ENCODE measurements around the gene FABP3.

The FABP3 gene

DNA sequence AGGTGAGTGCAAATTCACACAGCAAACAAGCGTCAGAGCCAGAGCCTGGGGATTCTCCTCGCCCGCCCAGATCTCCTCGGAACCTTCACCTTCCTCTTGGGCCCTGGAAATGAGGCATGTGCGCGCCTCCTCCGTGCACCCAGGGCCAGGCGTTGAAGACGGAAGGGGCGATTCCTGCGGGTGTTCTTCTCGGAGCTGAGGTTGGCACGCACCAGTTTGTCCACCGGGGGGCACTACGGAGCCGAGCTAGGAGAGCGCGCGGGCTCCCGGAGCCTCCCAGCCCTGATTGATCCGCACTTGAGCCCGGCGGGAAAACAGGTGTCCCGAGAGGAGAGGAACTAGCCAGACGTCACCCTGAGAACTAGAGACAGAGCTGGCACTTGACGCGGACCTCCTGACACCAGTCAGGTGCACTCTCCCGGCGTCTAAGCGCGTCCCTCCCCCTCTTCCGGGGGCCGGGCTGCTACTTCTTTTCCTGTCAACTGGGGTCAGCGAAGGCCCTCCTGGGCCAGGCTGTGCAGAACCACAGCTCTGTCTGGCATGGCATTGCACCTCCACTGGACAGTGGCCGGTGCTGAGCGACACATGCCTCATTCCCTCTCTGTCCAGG is 21.8 kb upstream of the FABP3 start (continued):
- no peak for TF ChIP-seq ZNF157 (tag by site-specific recombination; IDR thresholded peaks at IDR 0.05)
- no peak for TF ChIP-seq SALL2 (tag by site-specific recombination; IDR thresholded peaks at IDR 0.05; ENCODE audit: borderline replicate concordance)
- TF ChIP-seq ZNF548 (tag by site-specific recombination; IDR thresholded peaks at IDR 0.05): no peak
- TF ChIP-seq ZNF16 (tag by site-specific recombination; IDR thresholded peaks at IDR 0.05; ENCODE audit: low read depth): no peak
- peak; percentile 93 for TF ChIP-seq CTCF (tag by site-specific recombination; IDR thresholded peaks at IDR 0.05)
- no peak for TF ChIP-seq KLF1 (tag by site-specific recombination; IDR thresholded peaks at IDR 0.05)
- TF ChIP-seq IKZF3 (tag by site-specific recombination; IDR thresholded peaks at IDR 0.05): peak; percentile 95
- no peak for TF ChIP-seq ZNF214 (tag by site-specific recombination; IDR thresholded peaks at IDR 0.05; ENCODE audit: borderline replicate concordance)
- TF ChIP-seq MEIS1 (CRISPR knock-in tag; IDR thresholded peaks at IDR 0.05; ENCODE audit: borderline replicate concordance): no peak
- TF ChIP-seq ZNF510 (tag by site-specific recombination; IDR thresholded peaks at IDR 0.05; ENCODE audit: insufficient replicate concordance): no peak
- 0 out of 2 replicates have a peak, but pooled peaks have one; percentile 42 for TF ChIP-seq BCL11A (tag by site-specific recombination; IDR thresholded peaks at IDR 0.05; ENCODE audit: low read depth)
- TF ChIP-seq ZNF555 (tag by site-specific recombination; conservative IDR thresholded peaks at IDR 0.05): no peak
- no peak for TF ChIP-seq MZF1 (tag by site-specific recombination; IDR thresholded peaks at IDR 0.05; ENCODE audit: borderline replicate concordance)
- peak; percentile 51; the same call in 1 of the 2 replicates for TF ChIP-seq ZNF24 (tag by site-specific recombination; IDR thresholded peaks at IDR 0.05)
- no peak for TF ChIP-seq ZNF274 (IDR thresholded peaks at IDR 0.05; ENCODE audit: low read length)
- TF ChIP-seq ZNF274 (tag by site-specific recombination; IDR thresholded peaks at IDR 0.05; ENCODE audit: borderline replicate concordance): no peak
- no peak for TF ChIP-seq ZNF626 (tag by site-specific recombination; IDR thresholded peaks at IDR 0.05)
- TF ChIP-seq ZNF426 (tag by site-specific recombination; IDR thresholded peaks at IDR 0.05): no peak
- TF ChIP-seq ZBTB17 (tag by site-specific recombination; IDR thresholded peaks at IDR 0.05): peak; percentile 85
- no peak for TF ChIP-seq ZNF561 (tag by site-specific recombination; IDR thresholded peaks at IDR 0.05; ENCODE audit: borderline replicate concordance)
- no peak for TF ChIP-seq ELK4 (IDR thresholded peaks at IDR 0.05; ENCODE audit: borderline replicate concordance, low read depth, low read length)
- TF ChIP-seq ZNF174 (tag by site-specific recombination; IDR thresholded peaks at IDR 0.05): no peak
- TF ChIP-seq ZNF621 (tag by site-specific recombination; IDR thresholded peaks at IDR 0.05): no peak
- no peak for TF ChIP-seq SETDB1 (IDR thresholded peaks at IDR 0.05; ENCODE audit: insufficient read length, low read length)
- TF ChIP-seq OSR2 (tag by site-specific recombination; IDR thresholded peaks at IDR 0.05): no peak
- no peak for TF ChIP-seq ZNF624 (tag by site-specific recombination; IDR thresholded peaks at IDR 0.05)
- TF ChIP-seq ZFHX2 (tag by site-specific recombination; conservative IDR thresholded peaks at IDR 0.05): no peak
- no peak for TF ChIP-seq ZSCAN23 (tag by site-specific recombination; IDR thresholded peaks at IDR 0.05)
- no peak for TF ChIP-seq PRDM1 (tag by site-specific recombination; IDR thresholded peaks at IDR 0.05)
- peak; percentile 71 for TF ChIP-seq ZBTB20 (tag by site-specific recombination; IDR thresholded peaks at IDR 0.05)
- TF ChIP-seq GLIS2 (tag by site-specific recombination; IDR thresholded peaks at IDR 0.05): peak; percentile 54
- TF ChIP-seq, protein P1, sequence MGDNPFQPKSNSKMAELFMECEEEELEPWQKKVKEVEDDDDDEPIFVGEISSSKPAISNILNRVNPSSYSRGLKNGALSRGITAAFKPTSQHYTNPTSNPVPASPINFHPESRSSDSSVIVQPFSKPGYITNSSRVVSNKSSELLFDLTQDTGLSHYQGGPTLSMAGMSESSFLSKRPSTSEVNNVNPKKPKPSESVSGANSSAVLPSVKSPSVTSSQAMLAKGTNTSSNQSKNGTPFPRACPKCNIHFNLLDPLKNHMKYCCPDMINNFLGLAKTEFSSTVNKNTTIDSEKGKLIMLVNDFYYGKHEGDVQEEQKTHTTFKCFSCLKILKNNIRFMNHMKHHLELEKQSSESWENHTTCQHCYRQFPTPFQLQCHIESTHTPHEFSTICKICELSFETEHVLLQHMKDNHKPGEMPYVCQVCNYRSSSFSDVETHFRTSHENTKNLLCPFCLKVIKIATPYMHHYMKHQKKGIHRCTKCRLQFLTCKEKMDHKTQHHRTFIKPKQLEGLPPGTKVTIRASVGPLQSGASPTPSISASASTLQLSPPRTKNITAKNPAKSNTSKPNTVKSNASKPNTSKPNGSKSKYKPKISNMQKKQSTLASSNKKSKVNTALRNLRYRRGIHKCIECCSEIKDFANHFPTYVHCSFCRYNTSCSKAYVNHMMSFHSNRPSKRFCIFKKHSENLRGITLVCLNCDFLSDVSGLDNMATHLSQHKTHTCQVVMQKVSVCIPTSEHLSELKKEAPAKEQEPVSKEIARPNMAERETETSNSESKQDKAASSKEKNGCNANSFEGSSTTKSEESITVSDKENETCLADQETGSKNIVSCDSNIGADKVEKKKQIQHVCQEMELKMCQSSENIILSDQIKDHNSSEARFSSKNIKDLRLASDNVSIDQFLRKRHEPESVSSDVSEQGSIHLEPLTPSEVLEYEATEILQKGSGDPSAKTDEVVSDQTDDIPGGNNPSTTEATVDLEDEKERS (tag by site-specific recombination; IDR thresholded peaks at IDR 0.05): no peak
- peak; percentile 20; the same call in 1 of the 2 replicates for TF ChIP-seq ZNF324 (tag by site-specific recombination; IDR thresholded peaks at IDR 0.05)
- TF ChIP-seq REPIN1 (tag by site-specific recombination; IDR thresholded peaks at IDR 0.05; ENCODE audit: low read depth): no peak

Measured in HEK293 (cell line).